Esophagus (tissue), 2 donors: Measurements from ENCODE around the gene RHEBL1. TPM values are rescaled to one million over a fixed set of nuclear protein-coding genes. Genes with fewer than 3 reads are reported as not detected.
A peak's percentile ranks its signal among the peaks of the same experiment; 100 is the strongest.

Source experiments
- H3K27ac ChIP-seq, 2 donors: one replicate each; pipeline ENCODE4 v1.5.1; 2013; ENCODE audit warnings: low read depth in 2 of 2, mild to moderate bottlenecking in 2 of 2, inconsistent platforms in 1 of 2, low read length in 1 of 2, moderate library complexity in 1 of 2
- H3K27me3 ChIP-seq, 2 donors: one replicate each; pipeline ENCODE4 v1.6.1; 2013; ENCODE audit warnings: low read length in 2 of 2, control low read depth in 1 of 2, mild to moderate bottlenecking in 1 of 2; ENCODE audit not compliant: insufficient read depth in 2 of 2, control insufficient read depth in 1 of 2
- H3K36me3 ChIP-seq, 2 donors: one replicate each; pipeline ENCODE4 v1.6.1; 2013; ENCODE audit warnings: low read length in 1 of 2; ENCODE audit not compliant: control insufficient read depth in 2 of 2, insufficient read depth in 2 of 2
- H3K4me1 ChIP-seq, 2 donors: one replicate each; pipeline ENCODE4 v1.6.1; 2013; ENCODE audit warnings: low read length in 1 of 2; ENCODE audit not compliant: control insufficient read depth in 2 of 2, insufficient read depth in 2 of 2
- H3K4me3 ChIP-seq, 2 donors: one replicate each; pipeline ENCODE4 v1.5.1; 2013; ENCODE audit warnings: low read length in 2 of 2, mild to moderate bottlenecking in 2 of 2, low read depth in 1 of 2, moderate library complexity in 1 of 2
- H3K9me3 ChIP-seq, 2 donors: one replicate each; pipeline ENCODE4 v1.6.1; 2013; ENCODE audit warnings: mild to moderate bottlenecking in 2 of 2, low read depth in 1 of 2, low read length in 1 of 2, moderate library complexity in 1 of 2; ENCODE audit not compliant: control insufficient read depth in 2 of 2, insufficient read depth in 1 of 2
- WGBS, 2 donors: extraction: QIAGEN DNeasy Blood & Tissue Kit; methylation state at CpG; one replicate each; pipeline ENCODE4 v1.1.7; 2013; 5-methylcytosine and 5-hydroxymethylcytosine counted together
- polyA plus RNA-seq, 2 donors: library from polyadenylated mRNA; stranded (reverse); fragments of 200-250 nt; gene quantifications; one replicate each; pipeline ENCODE4 v1.2.3, GENCODE V29; 2013
- donor health status: healthy with polysubstance abuse.
- donor health status: Bipolar disorder and iron deficiency.

Gene RHEBL1
- polyA plus RNA-seq, 2 donors, result 0.24 to 0.39 TPM

DNA sequence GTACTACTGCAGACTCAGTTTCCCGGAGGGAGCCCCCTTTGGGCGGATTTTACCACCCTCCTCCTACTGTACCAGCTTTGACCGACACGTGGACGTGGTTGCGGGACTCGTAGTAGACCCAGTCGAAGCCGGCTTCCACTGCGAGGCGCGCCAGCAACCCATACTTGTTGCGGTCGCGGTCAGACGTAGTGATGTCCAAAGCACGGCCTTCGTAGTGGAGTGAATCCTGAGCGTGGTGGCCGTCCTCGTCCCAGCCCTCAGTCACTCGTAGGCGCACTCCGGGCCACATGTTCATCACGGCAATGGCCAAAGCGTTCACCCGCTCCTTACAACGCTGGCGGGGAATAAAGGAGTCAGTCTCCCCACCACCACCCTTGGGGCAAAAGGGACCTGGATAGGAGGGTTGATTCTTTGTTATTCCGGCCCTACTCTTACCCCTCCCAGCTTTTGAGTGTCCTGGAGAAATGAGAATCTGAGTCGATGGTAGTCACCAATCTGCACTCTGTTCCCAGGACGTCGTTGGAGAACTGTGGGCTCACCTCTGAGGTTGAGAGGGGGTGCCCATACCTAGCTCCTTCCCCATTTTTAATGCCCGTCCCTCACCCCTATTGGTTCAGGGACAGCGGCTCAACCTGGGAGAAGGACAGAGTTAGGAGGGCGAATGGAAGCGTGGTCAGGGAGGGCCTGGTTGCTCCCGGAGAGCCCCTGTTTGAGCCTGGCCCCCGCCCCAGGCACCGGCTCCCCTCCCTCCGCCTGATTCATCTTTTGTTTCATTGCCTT lies 21.5 kb upstream of the RHEBL1 start:
- Histone ChIP-seq H3K9me3 (no peaks in the 10 kb centered on the region), H3K27me3 (peaks cover 12 to 23% of the 10 kb centered on the region in 2 donors), H3K36me3 (no peaks in the 10 kb centered on the region), H3K4me3 (no peak overlapping the region), H3K4me1 (peaks cover 18 to 24% of the 10 kb centered on the region in 2 donors), H3K27ac (no peak overlapping the region)
- 27 to 31% methylated on average over 41 of the region's 41 CpGs for WGBS, 2 donors

DNA sequence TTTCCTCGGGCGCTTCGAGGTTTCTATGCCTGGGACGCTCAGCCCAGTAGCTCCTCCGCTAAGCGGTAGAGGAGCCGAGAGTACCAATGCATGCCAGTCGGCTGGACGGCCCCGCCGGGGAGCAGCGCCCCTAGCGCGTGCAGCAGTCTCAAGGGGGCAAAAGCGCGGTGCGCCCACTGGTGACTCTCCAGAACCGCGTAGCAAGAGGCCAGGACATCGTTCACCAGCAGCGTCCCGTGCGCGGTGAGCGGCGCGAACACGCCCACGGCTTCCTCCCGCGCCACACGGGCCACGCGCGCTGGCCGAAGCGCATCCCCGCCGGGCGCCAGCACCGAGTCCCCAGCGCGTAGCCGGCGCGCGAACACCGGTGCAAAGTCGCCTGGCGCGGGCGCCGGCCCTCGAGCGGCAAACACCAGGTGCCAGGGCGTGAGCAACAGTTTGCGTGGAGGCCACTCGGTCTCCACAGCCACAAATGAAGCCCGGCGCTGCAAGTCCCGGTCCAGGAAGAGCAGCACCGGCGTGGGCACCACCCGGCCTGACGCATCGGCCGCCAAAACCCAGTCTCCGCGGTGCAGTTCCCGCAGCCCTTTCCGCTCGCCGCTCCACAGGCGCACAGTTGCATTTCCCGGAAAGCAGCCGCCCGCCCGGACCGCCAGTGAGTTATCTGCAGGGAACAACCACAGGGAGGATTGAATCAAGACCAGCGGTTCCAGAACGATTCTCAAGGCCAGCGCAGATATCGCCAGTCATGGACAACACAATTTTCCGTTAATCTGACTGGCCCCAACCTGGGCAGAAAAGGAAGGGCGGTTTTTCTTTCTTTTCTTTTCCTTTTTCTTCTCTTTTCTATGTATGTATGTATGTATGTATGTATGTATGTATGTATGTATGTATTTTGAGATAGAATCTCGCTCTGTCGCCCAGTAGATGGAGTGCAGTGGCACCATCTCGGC lies 20.3 kb upstream of the RHEBL1 start:
- H3K27me3 ChIP-seq, result peaks cover 12 to 23% of the 10 kb centered on the region in 2 donors
- H3K27ac ChIP-seq, result no peak overlapping the region
- 4% methylated on average over 80 to 88 of the region's 88 CpGs for WGBS, 2 donors
- no peaks in the 10 kb centered on the region for H3K36me3 ChIP-seq
- peak overlapping the region; percentile 13 to 42 for H3K4me3 ChIP-seq
- peaks cover 18 to 24% of the 10 kb centered on the region in 2 donors for H3K4me1 ChIP-seq
- no peaks in the 10 kb centered on the region for H3K9me3 ChIP-seq

DNA sequence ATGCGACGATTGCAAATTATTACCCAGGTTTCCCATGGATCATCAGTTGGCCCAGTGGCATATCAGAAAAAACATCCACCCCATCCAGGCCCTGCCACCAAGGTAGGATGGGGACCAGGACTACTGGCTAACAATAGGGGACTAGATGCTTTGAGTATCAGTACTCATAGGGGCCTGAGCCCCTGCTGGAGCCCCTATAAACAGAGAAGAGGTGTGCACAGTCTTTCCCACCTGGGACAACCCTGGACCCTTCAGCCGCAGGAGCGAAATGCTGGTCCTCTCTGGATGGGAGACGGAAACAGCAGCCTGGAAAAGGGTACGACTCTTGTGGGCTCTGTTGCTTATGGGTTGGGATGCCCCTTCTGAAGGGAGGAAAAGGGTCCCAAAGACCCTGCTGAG lies 19.2 kb upstream of the RHEBL1 start:
- no peak overlapping the region for H3K4me3 ChIP-seq
- H3K9me3 ChIP-seq, result peaks cover 0 to 1% of the 10 kb centered on the region in 2 donors

DNA sequence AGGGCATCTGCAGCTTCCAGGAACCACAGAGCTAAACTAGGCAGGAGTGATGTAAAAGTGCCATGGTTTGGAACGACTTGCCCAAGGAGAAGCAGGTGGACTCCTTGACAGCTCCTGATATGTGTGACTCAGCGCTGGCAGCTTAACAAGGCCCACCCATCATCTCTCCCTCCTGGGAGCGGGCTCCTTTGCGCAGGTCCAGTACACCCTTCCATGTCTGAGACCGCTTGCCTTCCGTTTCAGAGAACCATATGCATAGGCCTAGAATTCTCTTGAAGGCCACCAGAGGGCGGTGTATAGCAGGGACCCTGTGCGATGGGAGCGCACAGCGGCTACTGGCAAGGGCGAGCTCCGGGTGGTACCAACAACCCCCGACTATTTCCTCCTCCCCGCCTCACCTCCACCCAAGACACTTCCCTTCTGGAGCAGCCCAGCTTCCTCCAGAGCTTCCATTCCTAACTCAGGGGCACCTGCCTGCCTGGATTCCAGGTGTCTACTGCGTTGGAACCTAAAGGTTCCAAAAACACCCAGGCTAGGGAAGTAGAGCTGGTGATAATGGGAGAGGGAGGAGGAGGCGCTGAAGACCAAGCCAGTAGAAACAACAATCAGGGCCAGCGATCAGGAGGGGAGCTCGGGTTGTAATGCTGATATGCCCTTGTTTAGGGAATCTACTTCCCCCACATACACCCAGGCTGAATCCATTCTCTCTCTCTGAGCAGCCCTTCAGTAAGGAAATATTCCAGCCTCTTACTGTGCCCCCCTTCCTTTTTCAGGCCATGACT lies 18.6 kb upstream of the RHEBL1 start:
- H3K27ac ChIP-seq, result no peak overlapping the region
- peaks cover 0 to 1% of the 10 kb centered on the region in 2 donors for H3K9me3 ChIP-seq
- no peaks in the 10 kb centered on the region for H3K36me3 ChIP-seq
- no peak overlapping the region for H3K4me3 ChIP-seq
- peaks cover 12% of the 10 kb centered on the region in 2 donors for H3K27me3 ChIP-seq
- H3K4me1 ChIP-seq, result peaks cover 15 to 18% of the 10 kb centered on the region in 2 donors
- 3% methylated on average over 18 of the region's 18 CpGs for WGBS, 2 donors

More for the DNA sequence above, 19.2 kb upstream of the RHEBL1 start:
- H3K36me3 ChIP-seq, result no peaks in the 10 kb centered on the region
- peaks cover 15 to 18% of the 10 kb centered on the region in 2 donors for H3K4me1 ChIP-seq
- H3K27me3 ChIP-seq, result peaks cover 12 to 13% of the 10 kb centered on the region in 2 donors
- 54 to 65% methylated on average over 6 of the region's 6 CpGs for WGBS, 2 donors
- H3K27ac ChIP-seq, result no peak overlapping the region

DNA sequence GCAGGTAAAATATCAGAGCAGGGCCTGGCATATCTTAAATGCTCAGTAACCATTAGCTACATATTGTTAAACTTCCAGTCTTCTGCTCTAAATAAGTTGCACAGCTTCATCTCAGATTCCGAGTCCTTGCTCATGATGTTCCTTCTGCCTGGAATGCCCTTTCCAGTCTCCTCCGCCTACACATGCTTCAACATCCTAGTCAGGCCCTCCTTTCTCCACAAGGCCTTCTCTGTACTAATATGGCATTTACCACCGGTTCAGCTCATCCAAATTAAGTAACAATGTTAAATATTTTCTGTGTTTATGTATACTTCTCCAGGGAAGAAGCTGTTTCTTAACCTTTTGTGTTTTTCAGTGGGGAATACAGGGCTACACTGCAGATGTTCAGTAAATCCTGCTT lies 16.3 kb upstream of the RHEBL1 start:
- WGBS, 2 donors, result 70 to 74% methylated on average over 3 of the region's 3 CpGs
- peaks cover 7 to 12% of the 10 kb centered on the region in 2 donors for H3K4me1 ChIP-seq
- H3K36me3 ChIP-seq, result no peaks in the 10 kb centered on the region
- H3K4me3 ChIP-seq, result no peak overlapping the region
- H3K27ac ChIP-seq, result no peak overlapping the region
- peaks cover 6% of the 10 kb centered on the region in 2 donors for H3K27me3 ChIP-seq
- H3K9me3 ChIP-seq, result peaks cover 0 to 1% of the 10 kb centered on the region in 2 donors

DNA sequence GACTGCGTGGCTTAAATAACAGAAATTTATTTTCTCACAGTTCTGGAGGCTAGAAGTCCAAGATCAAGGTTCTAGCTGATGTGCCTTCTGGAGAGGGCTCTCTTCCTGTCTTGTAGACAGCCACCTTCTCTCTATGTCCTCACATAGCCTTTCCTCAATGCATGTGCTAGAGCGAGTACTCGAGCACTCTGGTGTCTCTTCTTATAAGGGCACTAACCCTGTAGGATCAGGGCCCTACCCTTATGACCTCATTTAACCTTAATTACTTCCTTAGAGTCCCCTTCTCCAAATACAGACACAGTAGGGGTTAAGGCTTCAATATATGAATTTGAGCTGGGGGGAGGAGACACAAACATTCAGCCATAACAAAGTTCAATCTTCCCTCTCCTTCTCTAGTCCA lies 14.7 kb upstream of the RHEBL1 start:
- Histone ChIP-seq H3K27me3 (peaks cover 0 to 3% of the 10 kb centered on the region in 2 donors), H3K27ac (no peak overlapping the region), H3K4me3 (no peak overlapping the region), H3K9me3 (peaks cover 0 to 1% of the 10 kb centered on the region in 2 donors), H3K36me3 (no peaks in the 10 kb centered on the region), H3K4me1 (peaks cover 0 to 2% of the 10 kb centered on the region in 2 donors)
- WGBS, 2 donors, result 96 to 97% methylated on average over 3 of the region's 3 CpGs

DNA sequence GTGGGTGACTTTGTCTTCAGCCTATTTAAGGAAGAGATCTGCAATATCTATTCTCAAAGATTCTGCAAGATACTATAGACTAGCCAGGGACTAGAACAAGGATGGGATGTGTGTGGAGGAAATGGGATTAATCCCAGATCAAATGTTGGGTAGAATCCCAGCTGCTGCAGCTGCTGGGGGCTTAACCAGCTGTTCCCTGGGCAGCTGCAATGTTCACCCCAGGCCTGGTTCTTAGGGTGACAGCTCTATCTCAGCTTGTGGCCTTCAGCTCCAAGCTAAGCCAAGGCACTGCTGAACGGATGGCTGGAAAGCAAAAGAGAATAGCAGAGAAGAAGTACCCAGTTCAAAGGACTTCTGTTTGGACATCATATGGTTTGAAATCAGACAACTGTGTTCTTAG lies 10.0 kb upstream of the RHEBL1 start:
- Histone ChIP-seq H3K36me3 (no peaks in the 10 kb centered on the region), H3K27ac (no peak overlapping the region), H3K4me3 (no peak overlapping the region), H3K9me3 (peaks cover 0 to 1% of the 10 kb centered on the region in 2 donors), H3K27me3 (no peaks in the 10 kb centered on the region), H3K4me1 (no peaks in the 10 kb centered on the region)
- 67 to 77% methylated on average over 1 of the region's 1 CpG for WGBS, 2 donors

DNA sequence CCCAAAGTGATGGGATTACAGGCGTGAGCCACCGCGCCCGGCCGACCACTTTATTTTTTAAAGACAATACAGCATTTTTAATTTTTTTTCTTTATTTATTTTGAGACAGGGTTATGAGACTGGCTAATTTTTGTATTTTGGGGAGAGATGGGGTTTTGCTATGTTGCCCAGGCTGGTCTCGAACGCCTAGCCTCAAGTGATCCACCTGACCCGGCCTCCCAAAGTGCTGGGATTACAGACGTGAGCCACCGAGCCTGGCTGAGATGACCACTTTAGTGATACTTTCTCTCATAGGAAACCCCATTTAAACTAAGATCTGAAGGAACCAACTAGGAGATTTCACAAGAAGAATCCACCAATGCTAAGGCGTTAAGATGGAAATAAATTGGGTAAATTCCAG lies 1.2 kb upstream of the RHEBL1 start:
- WGBS, 2 donors, result 91 to 93% methylated on average over 11 of the region's 11 CpGs
- peaks cover 0 to 3% of the 10 kb centered on the region in 2 donors for H3K4me1 ChIP-seq
- no peaks in the 10 kb centered on the region for H3K36me3 ChIP-seq
- H3K27ac ChIP-seq, result no peak overlapping the region
- H3K27me3 ChIP-seq, result no peaks in the 10 kb centered on the region
- H3K4me3 ChIP-seq, result no peak overlapping the region
- H3K9me3 ChIP-seq, result no peaks in the 10 kb centered on the region
